HepG2 (cell line): ENCODE data around the gene ADAM15. TPM values are rescaled to one million over a fixed set of nuclear protein-coding genes. Genes with fewer than 3 reads are reported as not detected.

Experiments
- CERS6 ChIP-seq: sonication (generic); formaldehyde crosslinking; IDR thresholded peaks from 2 replicates; pipeline ENCODE4 v1.5.0; 2020; ENCODE audit warnings: missing genetic modification reagents
- DR1 ChIP-seq: sonication (generic); formaldehyde crosslinking; IDR thresholded peaks from 2 replicates; pipeline ENCODE4 v1.8.0; 2021; ENCODE audit warnings: mild to moderate bottlenecking, missing genetic modification reagents, inconsistent platforms
- FOXK1 ChIP-seq: sonication (generic); formaldehyde crosslinking; IDR thresholded peaks from 2 replicates; pipeline ENCODE4 v1.4.0; 2020; ENCODE audit warnings: low read depth, missing genetic modification reagents, borderline replicate concordance
- HNRNPUL1 ChIP-seq: fragments of 200-400 bp; formaldehyde crosslinking; IDR thresholded peaks from 2 replicates; pipeline ENCODE4 v1.6.1; 2017; ENCODE audit warnings: low read depth, mild to moderate bottlenecking, low read length, moderate library complexity
- ZBTB33 ChIP-seq: sonication (generic); formaldehyde crosslinking; IDR thresholded peaks from 2 replicates; pipeline ENCODE4 v1.4.0; 2020; ENCODE audit warnings: missing genetic modification reagents
- ZNF136 ChIP-seq: sonication (generic); formaldehyde crosslinking; IDR thresholded peaks from 2 replicates; pipeline ENCODE4 v1.8.1; 2022; ENCODE audit warnings: low read depth, mild to moderate bottlenecking, moderate library complexity, missing genetic modification reagents
- polyA plus RNA-seq, 8 experiments: library from polyadenylated mRNA; depleted of rRNA in 3 of 8; stranded (reverse) in 7 of 8; unstranded in 1 of 8; fragments of >200 nt; fragmentation: Illumina TruSeq in 4 of 8; extraction: Trizol in 4 of 8; gene quantifications; 2 replicates each; pipeline versions ENCODE4 v1.2.1 to v1.2.3, GENCODE V29; 2011 to 2016; ENCODE audit warnings: low read depth in 4 of 8, missing spikeins in 1 of 8, mixed read lengths in 1 of 8; ENCODE audit not compliant: insufficient read depth in 1 of 8
- total RNA-seq, 5 experiments: library from RNA; depleted of rRNA; stranded (reverse); fragments of >200 nt; fragmentation: Illumina TruSeq; extraction: Trizol; gene quantifications; 2 replicates each; pipeline ENCODE4 v1.2.3, GENCODE V29; 2016; ENCODE audit warnings: low read depth in 1 of 5
- TF ChIP-seq, protein P1 (sequence below): sonication (generic); formaldehyde crosslinking; IDR thresholded peaks from 2 replicates; pipeline ENCODE4 v1.9.0; 2022; ENCODE audit warnings: missing genetic modification reagents, mild to moderate bottlenecking, borderline replicate concordance
- TF ChIP-seq, protein P2 (sequence below): IDR thresholded peaks from 2 replicates; pipeline ENCODE4 v1.6.1; 2016; ENCODE audit warnings: mild to moderate bottlenecking, missing biosample characterization, missing genetic modification reagents

The ADAM15 gene
- total and polyA plus RNA-seq, 2 of the 13 experiments (the other 11 are each of a cell fraction or from before 2014, with no cell fraction given), result 17.9 to 25.6 TPM

- no peak for TF ChIP-seq CERS6
- no peak for TF ChIP-seq ZNF136 (CRISPR knock-in tag)
- TF ChIP-seq, protein P1, sequence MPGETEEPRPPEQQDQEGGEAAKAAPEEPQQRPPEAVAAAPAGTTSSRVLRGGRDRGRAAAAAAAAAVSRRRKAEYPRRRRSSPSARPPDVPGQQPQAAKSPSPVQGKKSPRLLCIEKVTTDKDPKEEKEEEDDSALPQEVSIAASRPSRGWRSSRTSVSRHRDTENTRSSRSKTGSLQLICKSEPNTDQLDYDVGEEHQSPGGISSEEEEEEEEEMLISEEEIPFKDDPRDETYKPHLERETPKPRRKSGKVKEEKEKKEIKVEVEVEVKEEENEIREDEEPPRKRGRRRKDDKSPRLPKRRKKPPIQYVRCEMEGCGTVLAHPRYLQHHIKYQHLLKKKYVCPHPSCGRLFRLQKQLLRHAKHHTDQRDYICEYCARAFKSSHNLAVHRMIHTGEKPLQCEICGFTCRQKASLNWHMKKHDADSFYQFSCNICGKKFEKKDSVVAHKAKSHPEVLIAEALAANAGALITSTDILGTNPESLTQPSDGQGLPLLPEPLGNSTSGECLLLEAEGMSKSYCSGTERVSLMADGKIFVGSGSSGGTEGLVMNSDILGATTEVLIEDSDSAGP (CRISPR knock-in tag), result no peak
- no peak for TF ChIP-seq DR1
- TF ChIP-seq, protein P2, sequence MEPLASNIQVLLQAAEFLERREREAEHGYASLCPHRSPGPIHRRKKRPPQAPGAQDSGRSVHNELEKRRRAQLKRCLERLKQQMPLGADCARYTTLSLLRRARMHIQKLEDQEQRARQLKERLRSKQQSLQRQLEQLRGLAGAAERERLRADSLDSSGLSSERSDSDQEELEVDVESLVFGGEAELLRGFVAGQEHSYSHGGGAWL (CRISPR knock-in tag), result no peak
- no peak for TF ChIP-seq FOXK1 (CRISPR knock-in tag)
- no peak for TF ChIP-seq ZBTB33 (CRISPR knock-in tag)
- TF ChIP-seq HNRNPUL1, result no peak
Measured at GRCh38 chr1:155073377-155074242, 22.5 kb downstream of the ADAM15 start (continued).
